IMR-90 (cell line): Measurements from ENCODE around the gene AHR. TPM values are rescaled to one million over a fixed set of nuclear protein-coding genes. Genes with fewer than 3 reads are reported as not detected.

Experiments
- ATAC-seq: fragments of 200-7000 bp; cut with Tn5 transposase; 2 replicates; pipeline ENCODE4 v1.9.1; 2020; ENCODE audit warnings: low read depth, mild to moderate bottlenecking, moderate library complexity
- BruUV-seq: library from RNA; stranded (reverse); fragments of 400-500 nt; replicated peaks from 2 replicates; lab custom pipeline; 2021; lab: Mats Ljungman, UMichigan
- CTCF ChIA-PET: fragments of 300-600 bp; formaldehyde crosslinking; extraction: SDS; loops from one replicate; lab custom pipeline; 2021; ENCODE audit warnings: antibody characterized with exemption; lab: Yijun Ruan, JAX
- POLR2A ChIA-PET: fragments of 300-600 bp; sonication (Branson Sonifier 250); formaldehyde crosslinking; loops from one replicate; lab custom pipeline; 2022; ENCODE audit warnings: antibody characterized with exemption; ENCODE audit not compliant: unreplicated experiment; lab: Charles Lee
- DNase-seq: peaks from one replicate; pipeline ENCODE4 v3.0.0; 2013
- H2AFZ ChIP-seq: replicated peaks from 2 replicates; pipeline ENCODE3; 2013; ENCODE audit warnings: low read length, mild to moderate bottlenecking; ENCODE audit not compliant: poor library complexity
- H2AK5ac ChIP-seq: 2 replicates; pipeline ENCODE4 v1.6.1; 2013; ENCODE audit warnings: low read depth, low read length, inconsistent platforms
- H2AK9ac ChIP-seq: replicated peaks from 2 replicates; pipeline ENCODE3; 2013; ENCODE audit warnings: mild to moderate bottlenecking, low read depth, low read length, moderate library complexity; ENCODE audit not compliant: poor library complexity
- H2BK120ac ChIP-seq: 2 replicates; pipeline ENCODE4 v1.6.1; 2013; ENCODE audit warnings: low read depth, low read length, inconsistent platforms
- H2BK15ac ChIP-seq: 3 replicates; pipeline ENCODE4 v1.6.1; 2013; ENCODE audit warnings: low read depth, low read length, inconsistent platforms
- H2BK20ac ChIP-seq: 2 replicates; pipeline ENCODE4 v1.6.1; 2013; ENCODE audit warnings: low read depth, mild to moderate bottlenecking, inconsistent platforms, low read length, moderate library complexity
- H2BK5ac ChIP-seq: 2 replicates; pipeline ENCODE4 v1.6.1; 2013; ENCODE audit warnings: mild to moderate bottlenecking, low read depth, low read length, inconsistent platforms; ENCODE audit not compliant: poor library complexity, severe bottlenecking
- H3K14ac ChIP-seq: replicated peaks from 2 replicates; pipeline ENCODE4 v1.6.1; 2013; ENCODE audit warnings: low read depth, low read length, inconsistent platforms
- H3K18ac ChIP-seq: 2 replicates; pipeline ENCODE4 v1.6.1; 2013; ENCODE audit warnings: low read depth, low read length, control low read depth
- H3K23ac ChIP-seq: 2 replicates; pipeline ENCODE4 v1.6.1; 2013; ENCODE audit warnings: low read depth, low read length, inconsistent platforms
- H3K27ac ChIP-seq: 2 replicates; pipeline ENCODE4 v1.5.1; 2013; ENCODE audit warnings: mild to moderate bottlenecking, control low read depth, low read length; ENCODE audit not compliant: insufficient read depth
- H3K27me3 ChIP-seq: 2 replicates; pipeline ENCODE4 v1.6.1; 2013; ENCODE audit warnings: low read length; ENCODE audit not compliant: control insufficient read depth, insufficient read depth
- H3K36me3 ChIP-seq: 2 replicates; pipeline ENCODE4 v1.6.1; 2013; ENCODE audit warnings: low read length, mixed read lengths; ENCODE audit not compliant: control insufficient read depth, insufficient read depth
- H3K4ac ChIP-seq: 2 replicates; pipeline ENCODE4 v1.6.1; 2013; ENCODE audit warnings: low read depth, low read length, inconsistent platforms
- H3K4me1 ChIP-seq: 2 replicates; pipeline ENCODE4 v1.6.1; 2013; ENCODE audit warnings: low read length, mixed read lengths; ENCODE audit not compliant: control insufficient read depth, insufficient read depth
- H3K4me2 ChIP-seq: 2 replicates; pipeline ENCODE4 v1.6.1; 2013; ENCODE audit warnings: low read depth, mild to moderate bottlenecking, control low read depth, low read length, moderate library complexity
- H3K4me3 ChIP-seq: 2 replicates; pipeline ENCODE4 v1.5.1; 2013; ENCODE audit warnings: low read depth, mild to moderate bottlenecking, control low read depth, low read length, moderate library complexity; ENCODE audit not compliant: insufficient read depth
- H3K56ac ChIP-seq: 2 replicates; pipeline ENCODE4 v1.6.1; 2013; ENCODE audit warnings: low read length, inconsistent platforms; ENCODE audit not compliant: insufficient read depth; ENCODE audit errors: extremely low read depth
- H3K79me1 ChIP-seq, 2 experiments: 2 replicates each; pipeline ENCODE4 v1.6.1; 2013; ENCODE audit warnings: low read length in 2 of 2, inconsistent platforms in 1 of 2, low read depth in 1 of 2
- H3K9ac ChIP-seq: 2 replicates; pipeline ENCODE4 v1.6.1; 2013; ENCODE audit warnings: low read depth, low read length, control low read depth
- H3K9me1 ChIP-seq: 2 replicates; pipeline ENCODE4 v1.6.1; 2013; ENCODE audit warnings: low read length, inconsistent platforms; ENCODE audit not compliant: insufficient read depth
- H3K9me3 ChIP-seq: 2 replicates; pipeline ENCODE4 v1.6.1; 2013; ENCODE audit warnings: low read length; ENCODE audit not compliant: control insufficient read depth, insufficient read depth
- H4K20me1 ChIP-seq: 2 replicates; pipeline ENCODE4 v1.6.1; 2013; ENCODE audit warnings: low read length, inconsistent platforms; ENCODE audit not compliant: insufficient read depth
- H4K5ac ChIP-seq: 2 replicates; pipeline ENCODE4 v1.6.1; 2013; ENCODE audit warnings: mild to moderate bottlenecking, low read depth, low read length, control low read depth
- H4K8ac ChIP-seq, 2 experiments: 2 replicates each; pipeline ENCODE4 v1.6.1; 2013; ENCODE audit warnings: low read depth in 2 of 2, low read length in 2 of 2, control low read depth in 1 of 2, inconsistent platforms in 1 of 2
- H4K91ac ChIP-seq: 2 replicates; pipeline ENCODE4 v1.6.1; 2013; ENCODE audit warnings: low read depth, low read length, inconsistent platforms; ENCODE audit not compliant: insufficient read depth
- MAZ ChIP-seq: IDR thresholded peaks from 2 replicates; pipeline ENCODE4 v1.6.1; 2012; ENCODE audit warnings: low read depth, mild to moderate bottlenecking, low read length, improper control_type of control experiment, moderate library complexity, borderline replicate concordance
- MXI1 ChIP-seq: IDR thresholded peaks from 2 replicates; pipeline ENCODE4 v1.6.1; 2012; ENCODE audit warnings: low read depth, mild to moderate bottlenecking, low read length, moderate library complexity, borderline replicate concordance
- POLR2A ChIP-seq: IDR thresholded peaks from 2 replicates; pipeline ENCODE4 v1.6.1; 2012; ENCODE audit warnings: mild to moderate bottlenecking, low read depth, low read length
- WGBS, 2 experiments: methylation state at CpG; one replicate each; pipeline versions ENCODE4 v1.1.5 to v1.1.7; 2013; ENCODE audit warnings: missing lambda C conversion rate in 2 of 2; ENCODE audit not compliant: insufficient read length in 1 of 2; ENCODE audit errors: extremely low coverage in 2 of 2; 5-methylcytosine and 5-hydroxymethylcytosine counted together
- dilution Hi-C: fragments of 300-500 bp; cut with HindIII; formaldehyde crosslinking; loops from one replicate; pipeline ENCODE4 v1.14.3; 2018; ENCODE audit warnings: low sequenced_read_pairs; ENCODE audit not compliant: unreplicated experiment
- in situ Hi-C: fragments of 300-500 bp; cut with MboI; formaldehyde crosslinking; loops from 3 replicates; pipeline ENCODE4 v1.14.3; 2019; ENCODE audit warnings: low sequenced_read_pairs, inconsistent platforms, mixed read lengths
- intact Hi-C: fragments of 100-400 bp; cut with micrococcal nuclease; formaldehyde crosslinking; loops from 2 replicates; pipeline ENCODE4 v1.10.0; 2022
- polyA plus RNA-seq, 3 experiments: library from polyadenylated mRNA; depleted of rRNA; stranded (reverse); fragments of >200 nt; gene quantifications; 2 replicates each; pipeline ENCODE4 v1.2.3, GENCODE V29; 2012; ENCODE audit warnings: low replicate concordance in 1 of 3
- total RNA-seq: library from RNA; depleted of rRNA; stranded (reverse); fragments of >200 nt; gene quantifications from 2 replicates; pipeline ENCODE4 v1.2.3, GENCODE V29; 2012

The AHR gene
- total and polyA plus RNA-seq, 2 of the 4 experiments (the other 2 are of a cell fraction), result 6.9 to 55.2 TPM

- TF ChIP-seq MAZ (no peak), POLR2A (no peak), MXI1 (no peak)
- Histone ChIP-seq H3K4me1 (peaks cover 2% of the 10 kb centered on the region; the same call in 1 of the 2 replicates), H3K36me3 (no peaks in the 10 kb centered on the region), H2BK20ac (no peak overlapping the region), H4K91ac (no peak overlapping the region), H2BK120ac (no peak overlapping the region), H3K4ac (no peak overlapping the region), H3K18ac (no peak overlapping the region), H3K23ac (no peak overlapping the region), H2BK5ac (no peak overlapping the region), H2AK5ac (no peak overlapping the region), H4K20me1 (no peaks in the 10 kb centered on the region), H3K9me1 (no peaks in the 10 kb centered on the region), H2AFZ (no peak overlapping the region), H3K27ac (no peak overlapping the region), H3K56ac (no peak overlapping the region), H4K8ac (no peak overlapping the region), H2AK9ac (no peak overlapping the region), H2BK15ac (no peak overlapping the region), H3K27me3 (no peaks in the 10 kb centered on the region), H3K9ac (no peak overlapping the region), H4K5ac (no peak overlapping the region), H3K4me2 (no peak overlapping the region), H3K4me3 (no peak overlapping the region), H3K9me3 (no peaks in the 10 kb centered on the region), H3K14ac (no peak overlapping the region), H3K79me1 (no peaks in the 10 kb centered on the region)
- POLR2A ChIA-PET, result no interaction called here
- DNase-seq, result no peak
- dilution Hi-C loops, result no loop called here
- no TSS peak for BruUV-seq
- WGBS, 2 experiments, result no CpG with 5 or more reads among the region's 2 CpGs
- ATAC-seq, result no peak
- in situ Hi-C loops, result no loop called here
- CTCF ChIA-PET, result no interaction called here
- intact Hi-C loops, result no loop called here
Observed at GRCh38 chr7:17293481-17293880, 5.0 kb upstream of the AHR start.
